Measurements from ENCODE around the gene CD38.

GRCh38 chr4:15783676-15784075 lies 5.5 kb downstream of the CD38 start:
- TF ChIP-seq, protein P1, sequence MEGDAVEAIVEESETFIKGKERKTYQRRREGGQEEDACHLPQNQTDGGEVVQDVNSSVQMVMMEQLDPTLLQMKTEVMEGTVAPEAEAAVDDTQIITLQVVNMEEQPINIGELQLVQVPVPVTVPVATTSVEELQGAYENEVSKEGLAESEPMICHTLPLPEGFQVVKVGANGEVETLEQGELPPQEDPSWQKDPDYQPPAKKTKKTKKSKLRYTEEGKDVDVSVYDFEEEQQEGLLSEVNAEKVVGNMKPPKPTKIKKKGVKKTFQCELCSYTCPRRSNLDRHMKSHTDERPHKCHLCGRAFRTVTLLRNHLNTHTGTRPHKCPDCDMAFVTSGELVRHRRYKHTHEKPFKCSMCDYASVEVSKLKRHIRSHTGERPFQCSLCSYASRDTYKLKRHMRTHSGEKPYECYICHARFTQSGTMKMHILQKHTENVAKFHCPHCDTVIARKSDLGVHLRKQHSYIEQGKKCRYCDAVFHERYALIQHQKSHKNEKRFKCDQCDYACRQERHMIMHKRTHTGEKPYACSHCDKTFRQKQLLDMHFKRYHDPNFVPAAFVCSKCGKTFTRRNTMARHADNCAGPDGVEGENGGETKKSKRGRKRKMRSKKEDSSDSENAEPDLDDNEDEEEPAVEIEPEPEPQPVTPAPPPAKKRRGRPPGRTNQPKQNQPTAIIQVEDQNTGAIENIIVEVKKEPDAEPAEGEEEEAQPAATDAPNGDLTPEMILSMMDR (IDR thresholded peaks at IDR 0.05; ENCODE audit: low read depth, low read length, poor library complexity, severe bottlenecking) = no peak
- no peak for TF ChIP-seq EZH2phosphoT487 (IDR thresholded peaks at IDR 0.05; ENCODE audit: borderline replicate concordance, low read length)

All from DOHH2 (cell line).